ENCODE results near the gene RASSF4.

Gene RASSF4

GRCh38 chr10:44978213-44978569 is 18.6 kb downstream of the RASSF4 start:
- H3K9ac ChIP-seq (ENCODE audit: low read depth, low read length), result no peak overlapping the region
- H4K20me1 ChIP-seq (ENCODE audit: insufficient read depth, low read length), result no peaks in the 10 kb centered on the region
- H3K9me3 ChIP-seq (ENCODE audit: insufficient read depth, low read length, severe bottlenecking), result no peaks in the 10 kb centered on the region
- no peak for TF ChIP-seq EZH2 (IDR thresholded peaks at IDR 0.05; ENCODE audit: borderline replicate concordance, low read depth, low read length, severe bottlenecking)
- TF ChIP-seq, protein P1, sequence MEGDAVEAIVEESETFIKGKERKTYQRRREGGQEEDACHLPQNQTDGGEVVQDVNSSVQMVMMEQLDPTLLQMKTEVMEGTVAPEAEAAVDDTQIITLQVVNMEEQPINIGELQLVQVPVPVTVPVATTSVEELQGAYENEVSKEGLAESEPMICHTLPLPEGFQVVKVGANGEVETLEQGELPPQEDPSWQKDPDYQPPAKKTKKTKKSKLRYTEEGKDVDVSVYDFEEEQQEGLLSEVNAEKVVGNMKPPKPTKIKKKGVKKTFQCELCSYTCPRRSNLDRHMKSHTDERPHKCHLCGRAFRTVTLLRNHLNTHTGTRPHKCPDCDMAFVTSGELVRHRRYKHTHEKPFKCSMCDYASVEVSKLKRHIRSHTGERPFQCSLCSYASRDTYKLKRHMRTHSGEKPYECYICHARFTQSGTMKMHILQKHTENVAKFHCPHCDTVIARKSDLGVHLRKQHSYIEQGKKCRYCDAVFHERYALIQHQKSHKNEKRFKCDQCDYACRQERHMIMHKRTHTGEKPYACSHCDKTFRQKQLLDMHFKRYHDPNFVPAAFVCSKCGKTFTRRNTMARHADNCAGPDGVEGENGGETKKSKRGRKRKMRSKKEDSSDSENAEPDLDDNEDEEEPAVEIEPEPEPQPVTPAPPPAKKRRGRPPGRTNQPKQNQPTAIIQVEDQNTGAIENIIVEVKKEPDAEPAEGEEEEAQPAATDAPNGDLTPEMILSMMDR (IDR thresholded peaks at IDR 0.05; ENCODE audit: borderline replicate concordance, extremely low read depth, low read length, poor library complexity, severe bottlenecking), result no peak
- H3K79me2 ChIP-seq (ENCODE audit: insufficient read depth, low read length), result no peaks in the 10 kb centered on the region
- peaks cover 26% of the 10 kb centered on the region for H3K4me1 ChIP-seq (ENCODE audit: insufficient read depth, low read length)
- no peak overlapping the region for H3K27ac ChIP-seq (ENCODE audit: low read length)
- H3K4me2 ChIP-seq (ENCODE audit: insufficient read depth, low read length), result no peak overlapping the region
- no peak overlapping the region for H2AFZ ChIP-seq (ENCODE audit: low read depth, low read length)
- DNase-seq (no peak), ATAC-seq (ENCODE audit: insufficient read depth, low read depth) (no peak)
- H3K4me3 ChIP-seq (ENCODE audit: low read depth in 1 of 2, low read length in 2 of 2), result no peak overlapping the region
- H3K36me3 ChIP-seq (ENCODE audit: insufficient read depth, low read length), result no peaks in the 10 kb centered on the region
- no peaks in the 10 kb centered on the region for H3K27me3 ChIP-seq (ENCODE audit: insufficient read depth, low read length, poor library complexity)

- no peak for TF ChIP-seq EZH2 (IDR thresholded peaks at IDR 0.05; ENCODE audit: borderline replicate concordance, low read depth, low read length, severe bottlenecking)
- TF ChIP-seq, protein P1 (IDR thresholded peaks at IDR 0.05; ENCODE audit: borderline replicate concordance, extremely low read depth, low read length, poor library complexity, severe bottlenecking), result no peak
- Histone ChIP-seq H3K79me2 (ENCODE audit: insufficient read depth, low read length) (no peaks in the 10 kb centered on the region), H3K9me3 (ENCODE audit: insufficient read depth, low read length, severe bottlenecking) (no peaks in the 10 kb centered on the region), H3K27me3 (ENCODE audit: insufficient read depth, low read length, poor library complexity) (no peaks in the 10 kb centered on the region), H3K36me3 (ENCODE audit: insufficient read depth, low read length) (no peaks in the 10 kb centered on the region), H3K4me2 (ENCODE audit: insufficient read depth, low read length) (no peak within 1 kb of the TSS), H3K27ac (ENCODE audit: low read length) (no peak within 1 kb of the TSS), H2AFZ (ENCODE audit: low read depth, low read length) (no peak within 1 kb of the TSS), H4K20me1 (ENCODE audit: insufficient read depth, low read length) (no peaks in the 10 kb centered on the region), H3K9ac (ENCODE audit: low read depth, low read length) (no peak within 1 kb of the TSS), H3K4me1 (ENCODE audit: insufficient read depth, low read length) (peaks cover 21% of the 10 kb centered on the region), H3K4me3 (ENCODE audit: low read depth in 1 of 2, low read length in 2 of 2) (no peak within 1 kb of the TSS)
- no peak for ATAC-seq (ENCODE audit: insufficient read depth, low read depth)
- DNase-seq, result no peak
These were observed 19.1 kb downstream of the RASSF4 start, which contains the start of gene DEPP1 for GRCh38 chr10:44978570-44979280. TSS of gene DEPP1 (minus strand) at chr10:44978809. CDS start at chr10:44978030, 779 bp downstream.

- no peak for TF ChIP-seq EZH2 (IDR thresholded peaks at IDR 0.05; ENCODE audit: borderline replicate concordance, low read depth, low read length, severe bottlenecking)
- TF ChIP-seq, protein P1 (IDR thresholded peaks at IDR 0.05; ENCODE audit: borderline replicate concordance, extremely low read depth, low read length, poor library complexity, severe bottlenecking), result no peak
- Histone ChIP-seq H3K36me3 (ENCODE audit: insufficient read depth, low read length) (no peaks in the 10 kb centered on the region), H3K4me2 (ENCODE audit: insufficient read depth, low read length) (no peak overlapping the region), H3K9ac (ENCODE audit: low read depth, low read length) (no peak overlapping the region), H4K20me1 (ENCODE audit: insufficient read depth, low read length) (no peaks in the 10 kb centered on the region), H3K79me2 (ENCODE audit: insufficient read depth, low read length) (no peaks in the 10 kb centered on the region), H2AFZ (ENCODE audit: low read depth, low read length) (no peak overlapping the region), H3K4me3 (ENCODE audit: low read depth in 1 of 2, low read length in 2 of 2) (no peak overlapping the region), H3K27ac (ENCODE audit: low read length) (no peak overlapping the region), H3K4me1 (ENCODE audit: insufficient read depth, low read length) (peaks cover 14% of the 10 kb centered on the region), H3K9me3 (ENCODE audit: insufficient read depth, low read length, severe bottlenecking) (no peaks in the 10 kb centered on the region), H3K27me3 (ENCODE audit: insufficient read depth, low read length, poor library complexity) (no peaks in the 10 kb centered on the region)
- ATAC-seq (ENCODE audit: insufficient read depth, low read depth) (no peak), DNase-seq (no peak)
These were observed 19.9 kb downstream of the RASSF4 start for GRCh38 chr10:44979281-44980191.

Data from DND-41 (cell line).